ENCODE measurements around the gene C1QTNF2. TPM values are rescaled to one million over a fixed set of nuclear protein-coding genes. Genes with fewer than 3 reads are reported as not detected.

C1QTNF2 gene
- polyA plus RNA-seq, 1 donor (not counting 4 experiments of a cell fraction or from before 2014, with no cell fraction given), result 0.07 TPM

GRCh38 chr5:160390787-160391696, 20.6 kb upstream of the C1QTNF2 start:
- FAIRE-seq, result peak; percentile 67
- Histone ChIP-seq H3K4me3 (ENCODE audit: control insufficient read depth in 2 of 3, extremely low read depth in 1 of 3, insufficient read depth in 2 of 3, low read depth in 1 of 3, low read length in 3 of 3) (no peak overlapping the region), H3K27ac (ENCODE audit: control insufficient read depth, insufficient read depth, low read length) (no peak overlapping the region), H3K9me1 (ENCODE audit: control insufficient read depth, extremely low read depth, insufficient read depth, low read length) (no peaks in the 10 kb centered on the region), H3K4me2 (ENCODE audit: control insufficient read depth, extremely low read depth, insufficient read depth, low read depth, low read length) (no peak overlapping the region), H3K27me3 (ENCODE audit: control insufficient read depth, extremely low read depth, insufficient read depth, low read length) (no peaks in the 10 kb centered on the region), H3K79me2 (ENCODE audit: control insufficient read depth, insufficient read depth, low read length) (no peaks in the 10 kb centered on the region), H3K36me3 (ENCODE audit: control insufficient read depth in 2 of 2, extremely low read depth in 1 of 2, insufficient read depth in 2 of 2, low read length in 2 of 2) (no peaks in the 10 kb centered on the region), H3K4me1 (ENCODE audit: control insufficient read depth, extremely low read depth, insufficient read depth, low read length) (no peaks in the 10 kb centered on the region), H2AFZ (ENCODE audit: control insufficient read depth, low read length) (no peak overlapping the region), H3K9ac (ENCODE audit: control insufficient read depth, extremely low read depth, insufficient read depth, low read length) (no peak overlapping the region), H4K20me1 (ENCODE audit: control insufficient read depth, extremely low read depth, insufficient read depth, low read length) (no peaks in the 10 kb centered on the region), H3K9me3 (ENCODE audit: control insufficient read depth, low read depth, low read length) (no peaks in the 10 kb centered on the region)
- dilution Hi-C loops (cut with MboI; ENCODE audit: extremely low pct_ligation_motif_present, low sequenced_read_pairs), result no loop called here
- no peak for TF ChIP-seq EZH2 (IDR thresholded peaks at IDR 0.05; ENCODE audit: low read length)
- TF ChIP-seq, protein P1, sequence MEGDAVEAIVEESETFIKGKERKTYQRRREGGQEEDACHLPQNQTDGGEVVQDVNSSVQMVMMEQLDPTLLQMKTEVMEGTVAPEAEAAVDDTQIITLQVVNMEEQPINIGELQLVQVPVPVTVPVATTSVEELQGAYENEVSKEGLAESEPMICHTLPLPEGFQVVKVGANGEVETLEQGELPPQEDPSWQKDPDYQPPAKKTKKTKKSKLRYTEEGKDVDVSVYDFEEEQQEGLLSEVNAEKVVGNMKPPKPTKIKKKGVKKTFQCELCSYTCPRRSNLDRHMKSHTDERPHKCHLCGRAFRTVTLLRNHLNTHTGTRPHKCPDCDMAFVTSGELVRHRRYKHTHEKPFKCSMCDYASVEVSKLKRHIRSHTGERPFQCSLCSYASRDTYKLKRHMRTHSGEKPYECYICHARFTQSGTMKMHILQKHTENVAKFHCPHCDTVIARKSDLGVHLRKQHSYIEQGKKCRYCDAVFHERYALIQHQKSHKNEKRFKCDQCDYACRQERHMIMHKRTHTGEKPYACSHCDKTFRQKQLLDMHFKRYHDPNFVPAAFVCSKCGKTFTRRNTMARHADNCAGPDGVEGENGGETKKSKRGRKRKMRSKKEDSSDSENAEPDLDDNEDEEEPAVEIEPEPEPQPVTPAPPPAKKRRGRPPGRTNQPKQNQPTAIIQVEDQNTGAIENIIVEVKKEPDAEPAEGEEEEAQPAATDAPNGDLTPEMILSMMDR (optimal IDR thresholded peaks at IDR 0.05 in 1 of 3, IDR thresholded peaks at IDR 0.05 in 1 of 3, conservative IDR thresholded peaks at IDR 0.05 in 1 of 3; ENCODE audit: extremely low read depth in 1 of 3, insufficient read depth in 2 of 3, low read length in 3 of 3), result peak in 2 of 3 experiments; percentile 21 to 24
- DNase-seq (ENCODE audit: low read depth, low spot score), result no peak

- H3K4me2 ChIP-seq (ENCODE audit: control insufficient read depth, extremely low read depth, insufficient read depth, low read depth, low read length), result no peak overlapping the region
- H3K27me3 ChIP-seq (ENCODE audit: control insufficient read depth, extremely low read depth, insufficient read depth, low read length), result no peaks in the 10 kb centered on the region
- dilution Hi-C loops (cut with MboI; ENCODE audit: extremely low pct_ligation_motif_present, low sequenced_read_pairs), result no loop called here
- no peaks in the 10 kb centered on the region for H3K9me1 ChIP-seq (ENCODE audit: control insufficient read depth, extremely low read depth, insufficient read depth, low read length)
- no peak for FAIRE-seq
- no peak overlapping the region for H3K4me3 ChIP-seq (ENCODE audit: control insufficient read depth in 2 of 3, extremely low read depth in 1 of 3, insufficient read depth in 2 of 3, low read depth in 1 of 3, low read length in 3 of 3)
- H3K9ac ChIP-seq (ENCODE audit: control insufficient read depth, extremely low read depth, insufficient read depth, low read length), result no peak overlapping the region
- no peaks in the 10 kb centered on the region for H3K9me3 ChIP-seq (ENCODE audit: control insufficient read depth, low read depth, low read length)
- TF ChIP-seq, protein P1 (optimal IDR thresholded peaks at IDR 0.05 in 1 of 3, IDR thresholded peaks at IDR 0.05 in 1 of 3, conservative IDR thresholded peaks at IDR 0.05 in 1 of 3; ENCODE audit: extremely low read depth in 1 of 3, insufficient read depth in 2 of 3, low read length in 3 of 3), result no peak
- no peak for TF ChIP-seq EZH2 (IDR thresholded peaks at IDR 0.05; ENCODE audit: low read length)
- H4K20me1 ChIP-seq (ENCODE audit: control insufficient read depth, extremely low read depth, insufficient read depth, low read length), result no peaks in the 10 kb centered on the region
- no peaks in the 10 kb centered on the region for H3K4me1 ChIP-seq (ENCODE audit: control insufficient read depth, extremely low read depth, insufficient read depth, low read length)
- no peak overlapping the region for H2AFZ ChIP-seq (ENCODE audit: control insufficient read depth, low read length)
- H3K79me2 ChIP-seq (ENCODE audit: control insufficient read depth, insufficient read depth, low read length), result no peaks in the 10 kb centered on the region
- DNase-seq (ENCODE audit: low read depth, low spot score), result no peak
- H3K36me3 ChIP-seq (ENCODE audit: control insufficient read depth in 2 of 2, extremely low read depth in 1 of 2, insufficient read depth in 2 of 2, low read length in 2 of 2), result no peaks in the 10 kb centered on the region
- H3K27ac ChIP-seq (ENCODE audit: control insufficient read depth, insufficient read depth, low read length), result no peak overlapping the region
Measured at GRCh38 chr5:160387445-160387844, 17.0 kb upstream of the C1QTNF2 start.
